Heart left ventricle (tissue), 16 donors: ENCODE results near the gene SH3GL3. TPM values are rescaled to one million over a fixed set of nuclear protein-coding genes. Genes with fewer than 3 reads are reported as not detected.

Experiments used
- ATAC-seq, 4 donors: fragments of 200-7000 bp; cut with Tn5 transposase; one replicate each; pipeline ENCODE4 v1.9.1; 2020 to 2022; ENCODE audit warnings: moderate library complexity in 4 of 4, mild to moderate bottlenecking in 3 of 4, moderate number of reproducible peaks in 1 of 4
- DNase-seq, 5 donors: peaks; one replicate each; pipeline ENCODE4 v3.0.0-alpha.2; 2020
- H3K27ac ChIP-seq, 12 donors: fragments of 200-600 bp; sonication (generic) in 4 of 12; one replicate each; pipeline versions ENCODE4 v1.5.0 to v1.8.0; 2016 to 2022; ENCODE audit warnings: mild to moderate bottlenecking in 2 of 12
- H3K27me3 ChIP-seq, 9 donors: fragments of 200-600 bp; sonication (generic) in 2 of 9; one replicate each; pipeline versions ENCODE4 v1.5.1 to v1.8.0; 2016 to 2022; ENCODE audit warnings: mild to moderate bottlenecking in 3 of 9
- H3K36me3 ChIP-seq, 9 donors: fragments of 200-600 bp; sonication (generic) in 2 of 9; one replicate each; pipeline versions ENCODE4 v1.5.0 to v1.8.0; 2018 to 2022; ENCODE audit warnings: mild to moderate bottlenecking in 2 of 9
- H3K4me1 ChIP-seq, 12 donors: fragments of 200-600 bp; sonication (generic) in 4 of 12; one replicate each; pipeline versions ENCODE4 v1.5.0 to v1.8.0; 2016 to 2022; ENCODE audit warnings: mild to moderate bottlenecking in 3 of 12
- H3K4me3 ChIP-seq, 12 donors: fragments of 200-600 bp; sonication (generic) in 4 of 12; one replicate each; pipeline versions ENCODE4 v1.5.0 to v1.8.0; 2017 to 2022; ENCODE audit warnings: mild to moderate bottlenecking in 9 of 12, moderate library complexity in 4 of 12
- H3K9me3 ChIP-seq, 12 donors: fragments of 200-600 bp; sonication (generic) in 4 of 12; one replicate each; pipeline versions ENCODE4 v1.5.0 to v1.8.0; 2016 to 2022; ENCODE audit warnings: mild to moderate bottlenecking in 1 of 12
- CTCF ChIP-seq, 12 donors: fragments of 200-600 bp; sonication (generic) in 4 of 12; IDR thresholded peaks; one replicate each; pipeline versions ENCODE4 v1.5.0 to v1.8.0; 2018 to 2022; ENCODE audit warnings: antibody characterized with exemption in 12 of 12, mild to moderate bottlenecking in 5 of 12
- POLR2A ChIP-seq, 2 donors: fragments of 450-650 bp; IDR thresholded peaks; one replicate each; pipeline ENCODE4 v1.6.1; 2017; ENCODE audit warnings: antibody characterized with exemption in 2 of 2, mild to moderate bottlenecking in 2 of 2, moderate library complexity in 2 of 2
- WGBS, 4 donors: extraction: QIAGEN DNeasy Blood & Tissue Kit in 2 of 4; methylation state at CpG; one replicate each; pipeline versions ENCODE4 v1.1.5 to v1.1.7; 2013 to 2018; 5-methylcytosine and 5-hydroxymethylcytosine counted together
- intact Hi-C, 10 donors: fragments of 100-400 bp; cut with DNase I; formaldehyde crosslinking; loops; one replicate each; pipeline versions ENCODE4 v1.11.1 to v1.14.2; 2022
- polyA plus RNA-seq, 2 donors: library from polyadenylated mRNA; stranded (reverse); fragments of 200-250 nt; gene quantifications; one replicate each; pipeline ENCODE4 v1.2.3, GENCODE V29; 2013
- total RNA-seq, 9 donors: library from RNA; depleted of rRNA in 2 of 9; stranded (reverse); fragments of >200 nt in 2 of 9; fragmentation: NEBNext Ultra II Directional in 3 of 9; extraction: Animal tissue kit (Norgen Biotek cat#: 25700) in 3 of 9; gene quantifications; one replicate each; pipeline versions ENCODE4 v1.1.0 to v1.2.4, GENCODE V29; 2016 to 2023
- donor health status: ischemic (EF 13 %, LVEDD 7.1; RV severe dilation, severe dysfunction).
- donor health status: healthy with polysubstance abuse.
- donor health status: DM: no; HTN: yes; CAD: no.
- donor health status: DM: no; HTN: no; CAD: no.
- donor health status: ischemic (EF 25% LVEDD 6.9; RV normal size, moderate dysfunction).
- donor health status: ischemic (EF 25% LVEDD 5.7; RV mildly dilated, moderate dysfunction).
- donor health status: healthy.
- donor health status: DM: yes; HTN: yes; CAD: no.
- donor health status: ischemic (EF 35%, LVEDD 5.7; RV mildly dilated, moderate dysfunction).
- donor health status: nonischemic (EF 11% LVEDD 7.7; RV severe dilation, severe dysfunction).
- donor health status: DM: yes; HTN: yes; CAD: no.
- donor health status: PGD.
- donor health status: ischemic (EF 29% LVEDD 5.4; RV normal size, mild dysfunction).
- donor health status: nonischemic (EF 23%, LVEDD 6.1; RV moderate dilation, normal function).

The SH3GL3 gene
- total and polyA plus RNA-seq, 11 donors, result 0.91 TPM; not detected in 10

GRCh38 chr15:83537606-83538005, 90.5 kb downstream of the SH3GL3 start:
- no peak overlapping the region for H3K4me3 ChIP-seq
- ATAC-seq (no peak), DNase-seq (no peak)
- H3K27me3 ChIP-seq, result no peaks in the 10 kb centered on the region
- intact Hi-C loops, result no loop called here
- WGBS, 4 donors, result 93 to 97% (median 96%) methylated on average over 2 of the region's 2 CpGs
- H3K36me3 ChIP-seq, result no peaks in the 10 kb centered on the region
- TF ChIP-seq POLR2A (IDR thresholded peaks at IDR 0.05) (no peak), CTCF (IDR thresholded peaks at IDR 0.05) (no peak)
- no peaks in the 10 kb centered on the region for H3K4me1 ChIP-seq
- no peaks in the 10 kb centered on the region for H3K9me3 ChIP-seq
- H3K27ac ChIP-seq, result no peak overlapping the region

DNA sequence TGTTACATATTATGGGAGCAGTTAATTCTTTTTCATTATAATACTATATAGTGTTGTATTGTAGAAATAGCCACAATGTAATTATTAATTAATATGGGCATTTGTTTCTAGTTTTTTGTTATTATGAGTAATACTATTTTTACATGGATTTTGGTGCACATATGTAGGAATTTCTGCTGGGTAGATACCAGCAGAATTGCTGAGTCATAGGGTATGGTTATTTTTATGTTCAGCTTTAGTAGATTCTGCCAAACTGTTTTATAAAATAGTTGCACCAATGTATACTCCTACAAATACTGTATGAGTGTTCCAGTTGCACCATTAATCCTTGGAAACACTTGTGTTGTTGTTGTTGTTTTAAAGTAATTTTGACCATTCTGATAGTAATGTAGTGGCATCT, 91.5 kb downstream of the SH3GL3 start:
- intact Hi-C loops, result no loop called here

DNA sequence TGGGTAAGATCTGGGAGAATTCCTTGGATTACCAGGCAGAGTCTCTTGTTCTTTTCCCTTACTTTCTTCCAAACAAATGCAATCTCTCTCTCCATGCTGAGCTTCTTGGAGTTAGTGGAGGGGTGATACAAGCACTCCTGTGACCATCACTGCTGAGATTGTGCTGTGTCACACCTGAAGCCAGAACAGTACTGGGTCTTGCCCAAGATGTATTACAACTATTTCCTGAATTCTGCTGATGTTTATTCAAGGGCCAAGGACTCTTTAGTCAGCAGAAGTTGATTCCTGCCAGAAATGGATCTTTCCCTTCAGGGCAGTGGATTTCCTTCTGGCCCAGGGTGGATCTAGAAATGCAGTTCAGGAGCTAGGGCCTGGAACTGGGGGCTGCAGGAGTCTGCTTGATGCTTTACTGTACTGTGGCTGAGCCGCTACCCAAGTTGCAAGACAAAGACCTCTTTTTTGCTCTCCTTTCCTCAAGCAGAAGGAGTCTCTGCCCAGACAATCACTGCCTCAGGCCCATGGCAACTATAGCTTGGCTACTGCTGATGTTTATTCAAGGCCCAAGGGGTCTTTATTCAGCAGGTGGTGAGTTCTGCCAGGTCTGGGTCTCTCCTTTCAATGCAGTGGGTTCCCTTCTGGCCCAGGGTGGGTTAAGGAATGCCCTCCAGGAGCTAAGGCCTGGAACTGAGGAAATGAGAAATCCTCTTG, 98.8 kb downstream of the SH3GL3 start:
- ATAC-seq, result no peak
- intact Hi-C loops, result no loop called here
- H3K36me3 ChIP-seq, result no peaks in the 10 kb centered on the region
- peaks cover 0 to 28% (median 0%) of the 10 kb centered on the region in 12 donors for H3K9me3 ChIP-seq
- no peaks in the 10 kb centered on the region for H3K4me1 ChIP-seq
- no peak overlapping the region for H3K27ac ChIP-seq
- WGBS, 4 donors, result 90 to 100% (median 98%) methylated on average over 1 of the region's 1 CpG
- TF ChIP-seq CTCF (IDR thresholded peaks at IDR 0.05) (no peak), POLR2A (IDR thresholded peaks at IDR 0.05) (no peak)
- no peak for DNase-seq
- H3K27me3 ChIP-seq, result no peaks in the 10 kb centered on the region
- no peak overlapping the region for H3K4me3 ChIP-seq

More for the DNA sequence above, 91.5 kb downstream of the SH3GL3 start:
- no peaks in the 10 kb centered on the region for H3K27me3 ChIP-seq
- DNase-seq (no peak), ATAC-seq (no peak)
- TF ChIP-seq CTCF (IDR thresholded peaks at IDR 0.05) (no peak), POLR2A (IDR thresholded peaks at IDR 0.05) (no peak)
- H3K36me3 ChIP-seq, result no peaks in the 10 kb centered on the region
- H3K27ac ChIP-seq, result no peak overlapping the region
- no peaks in the 10 kb centered on the region for H3K4me1 ChIP-seq
- H3K4me3 ChIP-seq, result no peak overlapping the region
- H3K9me3 ChIP-seq, result peaks cover 0 to 10% (median 0%) of the 10 kb centered on the region in 12 donors

DNA sequence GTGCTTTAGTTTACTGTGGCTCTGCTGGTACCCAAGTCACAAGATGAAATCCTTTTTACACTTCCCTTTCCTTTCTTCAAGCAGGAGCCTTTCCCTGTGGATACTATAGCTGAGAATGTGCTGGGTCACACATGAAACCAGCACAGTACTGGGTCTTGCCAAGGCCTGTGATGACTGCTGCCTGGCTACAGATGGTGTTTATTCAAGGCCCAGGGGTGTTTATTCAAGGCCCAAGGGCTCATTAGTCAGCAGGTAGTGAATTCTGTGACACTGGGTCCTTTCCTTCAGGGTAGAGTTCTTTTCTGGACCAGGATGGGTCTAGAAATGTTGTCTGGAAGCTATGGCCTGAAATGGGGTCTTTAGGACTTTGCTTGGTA, 99.4 kb downstream of the SH3GL3 start:
- Histone ChIP-seq H3K4me3 (no peak overlapping the region), H3K27me3 (no peaks in the 10 kb centered on the region), H3K36me3 (no peaks in the 10 kb centered on the region), H3K27ac (no peak overlapping the region), H3K9me3 (peaks cover 0 to 28% (median 0%) of the 10 kb centered on the region in 12 donors), H3K4me1 (no peaks in the 10 kb centered on the region)
- no peak for ATAC-seq
- intact Hi-C loops, result no loop called here
- no peak for TF ChIP-seq CTCF (IDR thresholded peaks at IDR 0.05)
- no peak for TF ChIP-seq POLR2A (IDR thresholded peaks at IDR 0.05)
- DNase-seq, result no peak
